Glutamatergic neuron (in vitro differentiated cells): ENCODE results near the gene IL18BP. TPM values are rescaled to one million over a fixed set of nuclear protein-coding genes. Genes with fewer than 3 reads are reported as not detected.

Experiments used
- DNase-seq: peaks from one replicate; pipeline ENCODE4 v3.0.0; 2022
- H3K27ac Mint-ChIP-seq: one replicate; pipeline ENCODE4 v1.8.0; 2020; ENCODE audit warnings: mild to moderate bottlenecking, mixed read lengths, inconsistent platforms; ENCODE audit not compliant: unreplicated experiment
- H3K27me3 Mint-ChIP-seq: one replicate; pipeline ENCODE4 v1.8.0; 2020; ENCODE audit warnings: mild to moderate bottlenecking, moderate library complexity, mixed read lengths, inconsistent platforms; ENCODE audit not compliant: unreplicated experiment
- H3K36me3 Mint-ChIP-seq: one replicate; pipeline ENCODE4 v1.8.0; 2020; ENCODE audit warnings: mild to moderate bottlenecking, mixed read lengths, inconsistent platforms; ENCODE audit not compliant: unreplicated experiment
- H3K4me1 Mint-ChIP-seq: one replicate; pipeline ENCODE4 v1.8.0; 2020; ENCODE audit warnings: mild to moderate bottlenecking, low read depth, mixed read lengths, inconsistent platforms; ENCODE audit not compliant: unreplicated experiment
- H3K4me3 Mint-ChIP-seq: one replicate; pipeline ENCODE4 v1.8.0; 2020; ENCODE audit warnings: mild to moderate bottlenecking, mixed read lengths, inconsistent platforms; ENCODE audit not compliant: unreplicated experiment
- H3K9me3 Mint-ChIP-seq: one replicate; pipeline ENCODE4 v1.8.0; 2020; ENCODE audit warnings: mild to moderate bottlenecking, moderate library complexity, mixed read lengths, inconsistent platforms; ENCODE audit not compliant: unreplicated experiment
- total RNA-seq: library from RNA; stranded (reverse); fragmentation: NEBNext Ultra II Directional; extraction: Animal tissue kit (Norgen Biotek cat#: 25700); gene quantifications from one replicate; pipeline ENCODE4 v1.2.1, GENCODE V29; 2021; ENCODE audit not compliant: unreplicated experiment
- TF ChIP-seq, protein P1 (sequence below): fragments of 200-600 bp; sonication (generic); IDR thresholded peaks from one replicate; pipeline ENCODE4 v1.5.0; 2021; ENCODE audit not compliant: partially characterized antibody, unreplicated experiment

Gene IL18BP
- total RNA-seq, 1 donor from 2014 or later = 13.1 TPM

DNA sequence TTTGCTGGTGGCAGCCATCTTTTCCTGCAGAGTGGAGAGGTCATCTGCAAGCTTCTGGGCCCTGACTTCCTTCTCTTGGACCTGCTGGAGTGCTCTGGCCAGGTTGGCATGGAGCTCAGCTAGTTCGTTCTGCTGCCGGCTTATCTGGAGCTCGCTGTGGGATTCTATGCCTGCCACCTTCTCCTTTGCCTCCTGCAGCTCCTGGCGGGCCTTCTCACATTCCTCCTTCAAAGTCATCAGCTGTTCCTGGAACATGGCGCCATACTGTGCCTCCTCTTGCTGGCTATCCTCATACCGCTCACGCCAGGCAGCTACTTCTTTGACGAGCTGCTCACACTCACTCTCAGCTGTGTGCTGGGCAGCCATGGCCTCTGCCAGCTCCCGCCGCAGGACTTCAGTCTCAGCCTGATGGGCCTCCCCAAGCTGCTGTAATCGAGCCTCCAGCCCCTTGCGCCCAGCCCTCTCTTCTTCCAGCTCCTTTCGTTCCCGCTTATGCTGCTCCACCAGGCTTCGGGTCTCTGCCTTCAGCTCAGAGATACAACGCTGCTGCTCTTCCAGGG, 16.1 kb downstream of the IL18BP start:
- peaks cover 3% of the 10 kb centered on the region for H3K4me1 Mint-ChIP-seq
- no peak overlapping the region for H3K4me3 Mint-ChIP-seq
- peaks cover 6% of the 10 kb centered on the region for H3K36me3 Mint-ChIP-seq
- peaks cover 10% of the 10 kb centered on the region for H3K9me3 Mint-ChIP-seq
- TF ChIP-seq, protein P1, sequence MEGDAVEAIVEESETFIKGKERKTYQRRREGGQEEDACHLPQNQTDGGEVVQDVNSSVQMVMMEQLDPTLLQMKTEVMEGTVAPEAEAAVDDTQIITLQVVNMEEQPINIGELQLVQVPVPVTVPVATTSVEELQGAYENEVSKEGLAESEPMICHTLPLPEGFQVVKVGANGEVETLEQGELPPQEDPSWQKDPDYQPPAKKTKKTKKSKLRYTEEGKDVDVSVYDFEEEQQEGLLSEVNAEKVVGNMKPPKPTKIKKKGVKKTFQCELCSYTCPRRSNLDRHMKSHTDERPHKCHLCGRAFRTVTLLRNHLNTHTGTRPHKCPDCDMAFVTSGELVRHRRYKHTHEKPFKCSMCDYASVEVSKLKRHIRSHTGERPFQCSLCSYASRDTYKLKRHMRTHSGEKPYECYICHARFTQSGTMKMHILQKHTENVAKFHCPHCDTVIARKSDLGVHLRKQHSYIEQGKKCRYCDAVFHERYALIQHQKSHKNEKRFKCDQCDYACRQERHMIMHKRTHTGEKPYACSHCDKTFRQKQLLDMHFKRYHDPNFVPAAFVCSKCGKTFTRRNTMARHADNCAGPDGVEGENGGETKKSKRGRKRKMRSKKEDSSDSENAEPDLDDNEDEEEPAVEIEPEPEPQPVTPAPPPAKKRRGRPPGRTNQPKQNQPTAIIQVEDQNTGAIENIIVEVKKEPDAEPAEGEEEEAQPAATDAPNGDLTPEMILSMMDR = no peak
- H3K27ac Mint-ChIP-seq = no peak overlapping the region
- H3K27me3 Mint-ChIP-seq = peaks cover 17% of the 10 kb centered on the region
- no peak for DNase-seq

DNA sequence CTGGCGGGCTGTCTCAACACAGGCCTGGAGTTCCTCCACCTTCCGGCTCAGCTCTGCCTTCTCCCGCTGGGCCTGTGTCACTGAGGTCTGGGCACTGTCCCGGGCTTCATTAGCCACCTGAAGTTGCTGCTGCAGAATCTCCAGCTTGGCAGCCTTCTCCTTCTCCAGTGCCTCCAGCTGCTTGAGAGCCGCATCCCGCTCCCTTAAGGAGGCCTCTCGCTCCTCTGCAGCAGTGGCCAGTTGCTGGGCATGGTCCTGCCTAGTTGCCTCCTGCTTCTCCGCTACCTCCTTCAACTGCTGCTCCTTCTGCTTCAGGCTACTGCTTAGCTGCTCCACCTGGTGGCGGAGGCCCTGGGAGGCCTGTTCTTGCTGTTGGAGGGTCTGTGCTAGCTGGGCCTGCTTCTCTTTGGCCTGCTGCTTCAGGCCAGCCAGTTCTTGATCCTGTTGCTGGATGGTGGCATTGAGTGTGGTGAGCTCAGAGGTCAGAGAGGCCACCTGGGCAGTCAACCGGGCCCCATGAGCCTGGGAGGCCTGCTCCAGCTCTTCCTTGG, 16.9 kb downstream of the IL18BP start:
- peak; percentile 74 for DNase-seq
- H3K4me1 Mint-ChIP-seq = peaks cover 3% of the 10 kb centered on the region
- TF ChIP-seq, protein P1 = no peak
- H3K27ac Mint-ChIP-seq = no peak overlapping the region
- peaks cover 11% of the 10 kb centered on the region for H3K9me3 Mint-ChIP-seq
- H3K4me3 Mint-ChIP-seq = no peak overlapping the region
- H3K27me3 Mint-ChIP-seq = peaks cover 17% of the 10 kb centered on the region
- peaks cover 11% of the 10 kb centered on the region for H3K36me3 Mint-ChIP-seq

DNA sequence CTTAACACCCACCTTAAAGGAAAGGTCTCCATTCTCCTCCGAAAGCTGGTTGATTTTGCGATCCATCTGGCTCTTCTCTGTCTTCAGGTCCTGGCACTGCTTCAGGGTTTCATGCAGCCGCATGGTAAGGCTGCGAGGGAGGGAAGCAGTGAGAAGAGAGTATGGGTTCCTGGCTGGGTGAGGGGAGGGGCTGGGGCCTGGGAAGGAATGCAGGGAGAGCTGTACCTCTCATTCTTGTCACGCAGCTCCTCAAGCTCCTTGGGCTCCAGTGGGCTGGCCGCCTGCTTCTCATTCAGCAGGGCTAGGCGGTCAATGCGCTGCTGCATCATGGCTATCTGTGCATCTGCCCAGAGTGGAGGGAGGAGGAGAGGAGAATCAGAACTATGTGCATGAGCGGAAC, 19.5 kb downstream of the IL18BP start:
- H3K4me3 Mint-ChIP-seq = no peak overlapping the region
- no peak overlapping the region for H3K27ac Mint-ChIP-seq
- H3K27me3 Mint-ChIP-seq = peaks cover 14% of the 10 kb centered on the region
- TF ChIP-seq, protein P1 = no peak
- H3K36me3 Mint-ChIP-seq = peaks cover 11% of the 10 kb centered on the region
- H3K9me3 Mint-ChIP-seq = peaks cover 11% of the 10 kb centered on the region
- no peaks in the 10 kb centered on the region for H3K4me1 Mint-ChIP-seq
- no peak for DNase-seq

DNA sequence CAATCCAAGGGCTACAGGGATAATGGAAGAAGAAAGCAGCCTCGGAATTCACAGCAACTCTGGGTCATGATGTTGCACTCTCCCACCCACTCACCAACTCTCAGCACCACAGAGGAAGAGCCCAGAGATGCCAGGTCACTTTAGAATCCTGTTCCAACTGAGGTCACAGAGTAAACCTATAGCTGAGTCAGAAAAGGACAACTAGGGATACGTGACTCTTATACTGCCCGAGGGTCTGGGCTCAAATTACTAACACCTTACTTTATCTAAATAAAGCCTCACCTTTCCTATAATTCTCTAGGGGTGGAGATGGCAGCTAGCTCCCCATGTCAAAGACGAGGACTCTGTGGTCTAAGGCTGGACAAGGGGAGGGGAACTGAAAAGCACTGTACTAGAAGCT, 24.6 kb downstream of the IL18BP start:
- Mint-ChIP-seq H3K27me3 (no peaks in the 10 kb centered on the region), H3K36me3 (peaks cover 5% of the 10 kb centered on the region), H3K9me3 (peaks cover 3% of the 10 kb centered on the region), H3K4me1 (no peaks in the 10 kb centered on the region), H3K27ac (no peak overlapping the region), H3K4me3 (no peak overlapping the region)
- no peak for DNase-seq
- TF ChIP-seq, protein P1 = no peak

DNA sequence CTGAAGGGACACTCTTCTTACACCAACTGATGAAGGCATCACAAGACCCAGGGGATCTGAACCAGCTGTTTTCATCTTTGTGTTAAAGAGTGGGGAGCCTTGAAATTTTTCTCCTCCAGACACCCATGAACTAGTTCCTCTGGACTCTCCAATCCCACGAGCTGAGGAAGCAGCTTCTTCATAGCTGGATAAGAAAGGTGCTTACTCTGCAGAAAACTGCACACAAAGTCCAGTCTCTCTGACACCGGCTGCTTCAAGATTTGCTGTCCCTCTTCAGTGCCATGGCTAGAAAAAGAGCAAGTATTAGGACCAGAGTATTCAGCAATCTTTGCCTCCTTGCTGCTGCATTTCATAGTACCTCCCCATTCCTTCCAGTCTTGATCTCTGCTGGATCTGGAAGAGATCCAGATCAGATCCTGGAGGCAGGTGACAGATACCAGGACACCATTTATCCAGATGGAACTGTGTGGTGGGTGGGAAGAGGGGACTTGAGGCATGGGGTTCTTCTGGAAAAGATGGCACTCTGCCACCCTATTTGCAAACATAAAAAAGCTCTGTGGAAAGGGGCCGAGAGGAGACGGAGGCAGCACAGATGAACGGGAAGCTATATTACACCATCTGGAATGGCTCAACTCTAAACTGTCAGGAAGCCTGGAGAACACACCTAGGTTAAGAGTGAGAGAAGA, 25.5 kb downstream of the IL18BP start:
- H3K4me3 Mint-ChIP-seq = no peak overlapping the region
- peaks cover 5% of the 10 kb centered on the region for H3K36me3 Mint-ChIP-seq

More for the DNA sequence above, 25.5 kb downstream of the IL18BP start:
- Mint-ChIP-seq H3K27me3 (no peaks in the 10 kb centered on the region), H3K27ac (peak overlapping the region; percentile 52), H3K9me3 (peaks cover 3% of the 10 kb centered on the region), H3K4me1 (no peaks in the 10 kb centered on the region)
- TF ChIP-seq, protein P1 = no peak
- DNase-seq = no peak
